ENCODE data around the gene INHBC.
A peak's percentile ranks its signal among the peaks of the same experiment; 100 is the strongest.
"Not testable (repeated sequence)": the region's sequence is repeated elsewhere in the genome, so short reads cannot be mapped to it uniquely, and the experiment has no call there.

Gene INHBC

DNA sequence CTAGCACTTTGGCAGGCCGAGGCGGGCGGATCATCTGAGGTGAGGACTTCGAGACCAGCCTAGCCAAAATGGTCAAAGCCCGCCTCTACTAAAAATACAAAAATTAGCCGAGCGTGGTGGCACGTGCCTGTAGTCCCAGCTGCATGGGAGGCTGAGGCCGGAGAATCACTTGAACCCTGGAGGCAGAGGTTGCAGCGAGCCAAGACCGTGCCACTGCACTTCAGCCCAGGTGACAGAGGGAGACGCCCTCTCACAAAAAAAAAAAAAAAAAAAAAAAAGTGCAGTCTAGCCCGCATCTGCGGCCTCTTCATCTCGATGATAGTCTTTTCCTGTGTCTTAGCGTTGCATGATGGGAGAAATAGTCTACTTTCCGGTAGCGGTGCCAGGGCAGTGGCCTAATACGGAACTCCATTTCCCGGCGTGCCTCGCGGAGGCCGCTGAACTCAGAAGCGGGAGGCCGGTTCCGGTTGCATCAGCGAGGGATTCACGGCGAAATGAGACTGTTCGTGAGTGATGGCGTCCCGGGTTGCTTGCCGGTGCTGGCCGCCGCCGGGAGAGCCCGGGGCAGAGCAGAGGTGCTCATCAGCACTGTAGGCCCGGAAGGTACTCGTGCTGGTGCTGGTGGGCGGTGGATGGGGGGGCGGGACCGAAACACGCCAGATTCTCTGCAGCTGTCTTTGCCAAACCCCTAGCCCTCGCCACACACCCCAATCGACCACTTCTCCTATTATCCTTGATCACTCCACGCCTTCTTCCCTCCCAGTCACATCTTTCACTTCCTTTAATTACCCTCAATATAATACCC lies 53.2 kb downstream of the INHBC start, which contains the start of gene MARS1:
Gene MARS1, plus strand, starts transcription at position 472 of the 805 bp plus-strand sequence. Its CDS starts 23 bp downstream, at position 495.
- Histone ChIP-seq H3K27me3 (ENCODE audit: control insufficient read depth, insufficient read depth, low read length) (no peaks in the 10 kb centered on the region), H3K9me3 (ENCODE audit: control insufficient read depth, insufficient read depth, low read length) (peaks cover 2% of the 10 kb centered on the region; the same call in 1 of the 2 replicates), H3K36me3 (ENCODE audit: control insufficient read depth, insufficient read depth, low read length) (peaks cover 38% of the 10 kb centered on the region), H3K9ac (ENCODE audit: low read depth, low read length) (peak within 1 kb of the TSS; percentile 97), H3K4me1 (ENCODE audit: control insufficient read depth, insufficient read depth, low read length) (peaks cover 12% of the 10 kb centered on the region; the same call in 1 of the 2 replicates), H3K4me3 (ENCODE audit: low read depth, low read length) (peak within 1 kb of the TSS; percentile 91), H3K27ac (ENCODE audit: low read depth, low read length) (peak within 1 kb of the TSS; percentile 93)

DNA sequence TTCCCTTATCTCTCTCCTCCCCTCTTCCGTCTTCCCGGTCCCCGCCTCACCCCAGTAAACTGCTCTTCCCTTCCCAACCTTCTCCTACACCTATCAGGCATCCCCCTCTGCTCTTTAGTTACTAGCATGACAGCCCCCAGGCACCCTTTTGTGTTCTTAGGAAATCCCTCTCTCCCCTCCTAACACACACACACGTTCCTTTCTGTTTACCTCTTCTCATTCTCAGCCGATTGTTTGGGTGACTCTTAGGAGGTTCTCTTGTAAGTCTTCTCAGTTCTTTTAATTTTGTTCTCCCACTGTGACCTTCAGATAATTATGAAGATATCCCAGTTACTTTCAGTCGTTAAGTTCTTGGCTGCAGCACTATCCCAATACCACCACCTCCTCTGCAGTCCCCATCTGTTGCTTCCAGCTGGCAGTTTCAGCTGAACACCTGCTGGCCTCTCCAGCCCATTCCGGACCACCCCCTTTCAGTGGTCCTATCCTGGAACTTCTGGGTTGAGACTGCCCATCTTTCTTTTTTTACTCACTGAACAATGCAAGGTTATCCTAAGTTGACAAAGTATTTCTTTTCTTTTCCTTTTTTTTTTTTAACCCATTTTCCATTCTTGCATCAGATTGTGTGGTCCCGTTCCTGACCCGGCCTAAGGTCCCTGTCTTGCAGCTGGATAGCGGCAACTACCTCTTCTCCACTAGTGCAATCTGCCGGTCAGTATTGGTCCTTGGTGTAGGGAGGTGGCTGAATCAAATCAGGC lies 54.0 kb downstream of the INHBC start:
- peaks cover 5% of the 10 kb centered on the region; the same call in 1 of the 2 replicates for H3K9me3 ChIP-seq (ENCODE audit: control insufficient read depth, insufficient read depth, low read length)
- H3K9ac ChIP-seq (ENCODE audit: low read depth, low read length): peak overlapping the region; percentile 97
- peaks cover 5% of the 10 kb centered on the region; the same call in 1 of the 2 replicates for H3K4me1 ChIP-seq (ENCODE audit: control insufficient read depth, insufficient read depth, low read length)
- no peaks in the 10 kb centered on the region for H3K27me3 ChIP-seq (ENCODE audit: control insufficient read depth, insufficient read depth, low read length)
- peak overlapping the region; percentile 91 for H3K4me3 ChIP-seq (ENCODE audit: low read depth, low read length)
- H3K36me3 ChIP-seq (ENCODE audit: control insufficient read depth, insufficient read depth, low read length): peaks cover 41% of the 10 kb centered on the region
- H3K27ac ChIP-seq (ENCODE audit: low read depth, low read length): peak overlapping the region; percentile 93

DNA sequence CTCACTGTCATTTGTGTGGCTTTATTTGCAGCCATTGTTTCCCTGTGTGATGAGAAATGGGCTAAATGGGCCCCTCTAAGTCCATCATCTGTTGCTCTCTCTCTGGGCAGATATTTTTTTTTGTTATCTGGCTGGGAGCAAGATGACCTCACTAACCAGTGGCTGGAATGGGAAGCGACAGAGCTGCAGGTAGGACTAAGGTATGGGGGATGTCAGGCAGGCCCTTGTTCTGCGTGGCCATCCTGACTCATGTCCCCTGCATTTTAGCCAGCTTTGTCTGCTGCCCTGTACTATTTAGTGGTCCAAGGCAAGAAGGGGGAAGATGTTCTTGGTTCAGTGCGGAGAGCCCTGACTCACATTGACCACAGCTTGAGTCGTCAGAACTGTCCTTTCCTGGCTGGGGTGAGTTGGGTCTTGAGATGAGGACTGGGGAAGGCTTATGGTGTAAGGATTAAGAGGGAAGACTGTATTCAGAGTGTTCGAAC lies 54.6 kb downstream of the INHBC start:
- Histone ChIP-seq H3K27ac (ENCODE audit: low read depth, low read length) (no peak overlapping the region), H3K36me3 (ENCODE audit: control insufficient read depth, insufficient read depth, low read length) (peaks cover 45% of the 10 kb centered on the region), H3K27me3 (ENCODE audit: control insufficient read depth, insufficient read depth, low read length) (no peaks in the 10 kb centered on the region), H3K9ac (ENCODE audit: low read depth, low read length) (peak overlapping the region; percentile 97; the same call in 1 of the 2 replicates), H3K4me1 (ENCODE audit: control insufficient read depth, insufficient read depth, low read length) (peaks cover 5% of the 10 kb centered on the region; the same call in 1 of the 2 replicates), H3K4me3 (ENCODE audit: low read depth, low read length) (peak overlapping the region; percentile 91), H3K9me3 (ENCODE audit: control insufficient read depth, insufficient read depth, low read length) (peaks cover 5% of the 10 kb centered on the region; the same call in 1 of the 2 replicates)

DNA sequence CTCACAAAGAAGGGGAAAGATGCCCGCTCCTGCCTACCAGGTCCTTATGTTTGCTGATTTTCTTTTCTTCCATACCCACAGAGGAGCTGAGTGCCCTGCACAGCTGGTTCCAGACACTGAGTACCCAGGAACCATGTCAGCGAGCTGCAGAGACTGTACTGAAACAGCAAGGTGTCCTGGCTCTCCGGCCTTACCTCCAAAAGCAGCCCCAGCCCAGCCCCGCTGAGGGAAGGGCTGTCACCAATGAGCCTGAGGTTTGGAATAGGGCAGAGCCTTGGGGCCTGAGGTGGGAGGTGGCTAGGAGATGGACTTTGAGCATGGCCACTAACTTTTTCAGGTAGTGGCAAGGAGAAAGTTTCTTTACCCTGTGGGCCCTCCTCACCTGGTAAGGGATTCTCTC lies 55.5 kb downstream of the INHBC start:
- Histone ChIP-seq H3K4me1 (ENCODE audit: control insufficient read depth, insufficient read depth, low read length) (peaks cover 5% of the 10 kb centered on the region; the same call in 1 of the 2 replicates), H3K9ac (ENCODE audit: low read depth, low read length) (no peak overlapping the region), H3K4me3 (ENCODE audit: low read depth, low read length) (no peak overlapping the region), H3K36me3 (ENCODE audit: control insufficient read depth, insufficient read depth, low read length) (peaks cover 45% of the 10 kb centered on the region), H3K9me3 (ENCODE audit: control insufficient read depth, insufficient read depth, low read length) (peaks cover 5% of the 10 kb centered on the region; the same call in 1 of the 2 replicates), H3K27me3 (ENCODE audit: control insufficient read depth, insufficient read depth, low read length) (no peaks in the 10 kb centered on the region), H3K27ac (ENCODE audit: low read depth, low read length) (no peak overlapping the region)

DNA sequence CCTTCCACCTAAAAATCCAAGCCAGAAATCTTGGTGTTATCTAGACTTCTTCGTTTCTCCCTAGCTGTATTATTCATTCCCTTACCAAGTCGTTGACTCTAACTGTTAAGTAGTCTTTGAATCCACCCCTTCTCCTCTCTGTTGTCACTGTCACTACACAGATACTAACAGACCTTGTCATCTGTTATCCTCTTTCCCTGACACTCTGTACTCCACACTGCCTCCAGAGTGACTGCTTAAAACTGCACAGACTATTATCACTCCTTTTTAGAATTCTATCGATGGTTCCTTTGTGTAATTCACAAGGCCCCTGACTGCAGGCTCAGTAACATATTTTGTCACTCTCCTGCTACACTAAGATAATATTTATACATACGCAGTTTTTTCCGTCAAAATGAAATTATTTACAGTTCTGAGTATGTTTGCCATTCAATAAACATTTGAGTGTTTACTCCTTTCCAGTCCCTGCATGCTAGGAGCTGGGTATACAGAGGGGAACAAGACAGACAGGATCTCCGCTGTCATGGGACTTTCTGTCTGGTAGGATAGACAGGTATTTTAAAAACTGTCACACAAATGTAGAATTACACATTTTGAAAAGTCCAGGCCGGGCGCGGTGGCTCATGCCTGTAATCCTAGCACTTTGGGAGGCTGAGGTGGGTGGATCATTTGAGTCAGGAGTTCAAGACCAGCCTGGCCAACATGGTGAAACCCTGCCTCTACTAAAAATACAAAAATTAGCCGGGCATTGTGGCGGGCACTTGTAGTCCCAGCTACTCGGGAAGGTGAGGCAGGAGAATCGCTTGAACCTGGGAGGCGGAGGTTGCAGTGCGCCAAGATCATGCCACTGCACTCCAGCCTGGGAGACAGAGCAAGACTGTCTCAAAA lies 57.1 kb downstream of the INHBC start:
- Histone ChIP-seq H3K27ac (ENCODE audit: low read depth, low read length) (no peak overlapping the region), H3K9ac (ENCODE audit: low read depth, low read length) (no peak overlapping the region), H3K27me3 (ENCODE audit: control insufficient read depth, insufficient read depth, low read length) (no peaks in the 10 kb centered on the region), H3K4me1 (ENCODE audit: control insufficient read depth, insufficient read depth, low read length) (peaks cover 5% of the 10 kb centered on the region; the same call in 1 of the 2 replicates), H3K4me3 (ENCODE audit: low read depth, low read length) (no peak overlapping the region), H3K9me3 (ENCODE audit: control insufficient read depth, insufficient read depth, low read length) (peaks cover 5% of the 10 kb centered on the region; the same call in 1 of the 2 replicates), H3K36me3 (ENCODE audit: control insufficient read depth, insufficient read depth, low read length) (peaks cover 57% of the 10 kb centered on the region)

DNA sequence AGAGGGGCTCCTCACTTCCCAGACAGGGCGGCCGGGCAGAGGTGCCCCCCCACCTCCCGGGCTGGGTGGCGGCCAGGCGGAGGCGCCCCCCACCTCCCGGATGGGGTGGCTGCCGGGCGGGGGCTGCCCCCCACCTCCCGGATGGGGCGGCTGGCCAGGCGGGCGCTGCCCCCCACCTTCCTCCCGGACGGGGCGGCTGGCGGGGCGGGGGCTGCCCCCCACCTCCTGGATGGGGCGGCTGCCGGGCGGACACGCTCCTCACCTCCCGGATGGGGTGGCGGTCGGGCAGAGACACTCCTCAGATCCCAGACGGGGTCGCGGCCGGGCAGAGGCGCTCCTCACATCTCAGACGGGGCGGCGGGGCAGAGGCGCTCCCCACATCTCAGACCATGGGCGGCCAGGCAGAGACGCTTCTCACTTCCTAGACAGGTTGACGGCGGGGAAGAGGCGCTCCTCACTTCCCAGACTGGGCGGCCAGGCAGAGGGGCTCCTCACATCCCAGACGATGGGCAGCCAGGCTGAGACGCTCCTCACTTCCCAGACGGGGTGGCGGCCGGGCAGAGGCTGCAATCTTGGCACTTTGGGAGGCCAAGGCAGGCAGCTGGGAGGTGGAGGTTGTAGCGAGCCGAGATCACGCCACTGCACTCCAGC lies 60.6 kb downstream of the INHBC start:
- not testable (repeated sequence) for H3K9me3 ChIP-seq (ENCODE audit: control insufficient read depth, insufficient read depth, low read length); H3K4me3 ChIP-seq (ENCODE audit: low read depth, low read length); H3K4me1 ChIP-seq (ENCODE audit: control insufficient read depth, insufficient read depth, low read length); H3K27me3 ChIP-seq (ENCODE audit: control insufficient read depth, insufficient read depth, low read length); H3K9ac ChIP-seq (ENCODE audit: low read depth, low read length); H3K27ac ChIP-seq (ENCODE audit: low read depth, low read length)
- H3K36me3 ChIP-seq (ENCODE audit: control insufficient read depth, insufficient read depth, low read length): peaks cover 73% of the 10 kb centered on the region

DNA sequence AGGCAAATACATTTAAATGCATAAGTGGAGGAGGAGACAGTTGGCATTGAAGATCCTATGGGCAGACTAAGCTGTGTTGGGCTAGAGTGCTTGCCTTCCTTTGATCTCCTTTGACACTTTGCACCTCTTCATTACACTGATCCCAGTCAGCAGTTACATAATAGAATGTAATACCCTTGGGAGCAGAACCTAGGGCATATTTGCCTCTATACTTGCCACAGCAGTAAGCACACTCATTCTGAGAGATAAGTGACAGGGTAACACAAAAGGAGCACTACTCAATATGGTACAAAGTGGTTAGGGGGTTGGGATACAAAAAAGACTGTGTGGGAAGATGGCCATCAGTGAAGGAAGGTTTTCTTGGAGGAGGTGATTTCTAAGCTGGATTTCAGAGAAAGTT lies 62.2 kb downstream of the INHBC start:
- Histone ChIP-seq H3K27me3 (ENCODE audit: control insufficient read depth, insufficient read depth, low read length) (no peaks in the 10 kb centered on the region), H3K4me1 (ENCODE audit: control insufficient read depth, insufficient read depth, low read length) (no peaks in the 10 kb centered on the region), H3K9ac (ENCODE audit: low read depth, low read length) (no peak overlapping the region), H3K4me3 (ENCODE audit: low read depth, low read length) (no peak overlapping the region), H3K36me3 (ENCODE audit: control insufficient read depth, insufficient read depth, low read length) (peaks cover 73% of the 10 kb centered on the region), H3K9me3 (ENCODE audit: control insufficient read depth, insufficient read depth, low read length) (peaks cover 5% of the 10 kb centered on the region; the same call in 1 of the 2 replicates), H3K27ac (ENCODE audit: low read depth, low read length) (no peak overlapping the region)

DNA sequence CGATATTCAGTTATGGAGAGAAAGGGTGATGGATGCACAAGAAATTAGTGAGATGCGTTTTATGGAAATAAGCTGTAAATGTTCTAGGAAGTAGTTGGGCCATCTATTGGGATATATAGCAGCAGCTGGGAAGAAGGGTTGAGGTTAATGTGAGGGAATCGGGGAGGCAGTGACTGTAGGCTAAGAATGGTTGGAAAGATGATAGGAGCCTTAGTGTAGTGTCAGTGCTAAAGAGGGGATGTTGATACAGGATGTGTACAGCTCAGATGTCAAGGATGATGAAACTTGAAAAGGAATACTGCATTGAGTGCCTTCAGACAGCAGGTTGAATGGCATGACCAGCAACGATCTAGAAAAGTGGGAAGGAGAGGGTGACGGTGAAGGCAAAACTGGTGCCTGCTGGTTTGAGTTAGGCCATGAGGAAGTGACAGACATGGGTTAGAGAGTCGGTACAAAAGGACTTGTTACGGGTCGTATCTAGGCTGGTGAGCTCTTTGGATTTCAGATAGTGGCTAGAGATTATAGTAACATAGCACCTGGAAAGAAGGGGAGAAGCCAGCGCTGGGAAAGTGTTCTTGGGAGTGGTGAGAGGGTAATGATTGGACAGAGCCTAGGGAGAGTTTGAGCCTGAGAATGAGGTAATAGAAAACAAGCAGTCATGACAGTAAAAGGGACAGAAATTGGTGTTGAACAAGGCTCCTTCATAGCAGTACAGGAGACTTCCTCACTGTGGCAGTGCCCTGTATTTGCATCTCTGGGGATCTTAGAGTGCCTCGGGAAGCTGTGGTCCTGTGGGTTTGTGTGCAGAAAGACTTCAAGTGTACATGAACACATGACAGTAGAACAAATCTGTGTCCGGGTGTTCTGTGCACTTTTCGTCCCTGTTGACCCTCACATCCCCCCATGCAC lies 62.9 kb downstream of the INHBC start:
- Histone ChIP-seq H3K4me3 (ENCODE audit: low read depth, low read length) (no peak overlapping the region), H3K9ac (ENCODE audit: low read depth, low read length) (no peak overlapping the region), H3K4me1 (ENCODE audit: control insufficient read depth, insufficient read depth, low read length) (no peaks in the 10 kb centered on the region), H3K36me3 (ENCODE audit: control insufficient read depth, insufficient read depth, low read length) (peaks cover 74% of the 10 kb centered on the region), H3K9me3 (ENCODE audit: control insufficient read depth, insufficient read depth, low read length) (peaks cover 5% of the 10 kb centered on the region; the same call in 1 of the 2 replicates), H3K27ac (ENCODE audit: low read depth, low read length) (no peak overlapping the region), H3K27me3 (ENCODE audit: control insufficient read depth, insufficient read depth, low read length) (no peaks in the 10 kb centered on the region)

DNA sequence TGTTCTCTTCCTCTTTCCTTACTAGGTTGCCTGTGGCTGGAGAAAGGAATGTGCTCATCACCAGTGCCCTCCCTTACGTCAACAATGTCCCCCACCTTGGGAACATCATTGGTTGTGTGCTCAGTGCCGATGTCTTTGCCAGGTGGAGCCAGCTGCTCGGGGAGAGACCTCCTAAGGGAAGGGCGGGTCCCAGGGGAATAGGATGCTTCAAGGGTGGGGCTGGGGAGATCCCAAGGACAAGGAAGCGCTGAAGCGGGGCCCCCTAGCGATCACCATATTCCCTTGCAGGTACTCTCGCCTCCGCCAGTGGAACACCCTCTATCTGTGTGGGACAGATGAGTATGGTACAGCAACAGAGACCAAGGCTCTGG lies 63.5 kb downstream of the INHBC start:
- no peak overlapping the region for H3K27ac ChIP-seq (ENCODE audit: low read depth, low read length)
- no peaks in the 10 kb centered on the region for H3K4me1 ChIP-seq (ENCODE audit: control insufficient read depth, insufficient read depth, low read length)
- H3K9ac ChIP-seq (ENCODE audit: low read depth, low read length): no peak overlapping the region
- peaks cover 73% of the 10 kb centered on the region for H3K36me3 ChIP-seq (ENCODE audit: control insufficient read depth, insufficient read depth, low read length)
- no peaks in the 10 kb centered on the region for H3K9me3 ChIP-seq (ENCODE audit: control insufficient read depth, insufficient read depth, low read length)
- no peak overlapping the region for H3K4me3 ChIP-seq (ENCODE audit: low read depth, low read length)
- H3K27me3 ChIP-seq (ENCODE audit: control insufficient read depth, insufficient read depth, low read length): no peaks in the 10 kb centered on the region
